K562 (cell line): ENCODE data around the gene GHRL. TPM values are rescaled to one million over a fixed set of nuclear protein-coding genes. Genes with fewer than 3 reads are reported as not detected.

Experiments
- CHD1 ChIP-seq: fragments of 200-600 bp; sonication (generic); IDR thresholded peaks from one replicate; pipeline ENCODE4 v1.6.1; 2012; ENCODE audit warnings: mild to moderate bottlenecking, moderate library complexity, low read length, inconsistent platforms
- ELF4 ChIP-seq: fragments of 450-650 bp; formaldehyde crosslinking; IDR thresholded peaks from 2 replicates; pipeline ENCODE4 v1.4.0; 2022; ENCODE audit warnings: missing genetic modification characterization
- ETV1 ChIP-seq: fragments of 450-650 bp; conservative IDR thresholded peaks from 2 replicates; pipeline ENCODE4 v1.6.1; 2016; ENCODE audit warnings: missing genetic modification characterization, control low read depth, low read depth, missing compliant biosample characterization
- GTF2F1 ChIP-seq: IDR thresholded peaks from 2 replicates; pipeline ENCODE4 v1.6.1; 2011; ENCODE audit warnings: low read depth, low read length, improper control_type of control experiment
- HMG20B ChIP-seq: fragments of 250-450 bp; sonication (Bioruptor Pico); IDR thresholded peaks from 2 replicates; pipeline ENCODE4 v1.5.0; 2021; ENCODE audit warnings: mild to moderate bottlenecking
- NBN ChIP-seq: fragments of 450-650 bp; IDR thresholded peaks from 2 replicates; pipeline ENCODE4 v1.6.1; 2016; ENCODE audit warnings: low read depth, mild to moderate bottlenecking
- NONO ChIP-seq, 2 experiments: fragments of 200-400 bp in 1 of 2; fragments of 450-650 bp in 1 of 2; formaldehyde crosslinking in 1 of 2; IDR thresholded peaks; 2 replicates each; pipeline ENCODE4 v1.6.1; 2017; ENCODE audit warnings: low read depth in 2 of 2, mild to moderate bottlenecking in 2 of 2, moderate library complexity in 2 of 2, low read length in 1 of 2
- OTX1 ChIP-seq: fragments of 450-650 bp; formaldehyde crosslinking; IDR thresholded peaks from 2 replicates; pipeline ENCODE4 v1.4.0; 2022; ENCODE audit warnings: mild to moderate bottlenecking
- PHF21A ChIP-seq: fragments of 450-650 bp; IDR thresholded peaks from 2 replicates; pipeline ENCODE4 v1.6.1; 2017; ENCODE audit warnings: low read depth, borderline replicate concordance
- POLR3G ChIP-seq: IDR thresholded peaks from 2 replicates; pipeline ENCODE4 v1.6.1; 2011; ENCODE audit not compliant: insufficient read length, insufficient replicate concordance; ENCODE audit errors: extremely low read depth
- SETDB1 ChIP-seq: IDR thresholded peaks from one replicate; pipeline ENCODE4 v1.6.1; 2012; ENCODE audit warnings: low read length, control low read depth, inconsistent platforms
- ZNF140 ChIP-seq: fragments of 250-450 bp; sonication (Bioruptor Pico); IDR thresholded peaks from 2 replicates; pipeline ENCODE4 v1.8.0; 2021; ENCODE audit warnings: moderate library complexity, mild to moderate bottlenecking, inconsistent platforms
- polyA plus RNA-seq, 8 experiments: library from polyadenylated mRNA; depleted of rRNA in 4 of 8; stranded (reverse) in 5 of 8; unstranded in 3 of 8; fragments of >200 nt; fragmentation: Nextera tagmentation in 2 of 8; fragmentation: Illumina TruSeq in 1 of 8; extraction: Ambion mirVana in 2 of 8; extraction: Trizol in 1 of 8; gene quantifications; 2 replicates each; pipeline versions ENCODE4 v1.2.1 to v1.2.3, GENCODE V29; 2011 to 2014; ENCODE audit warnings: inconsistent platforms in 1 of 8, missing spikeins in 1 of 8
- total RNA-seq, 7 experiments: library from RNA; depleted of rRNA in 6 of 7; stranded (reverse); fragments of >200 nt in 6 of 7; fragmentation: Illumina TruSeq in 2 of 7; extraction: Trizol in 2 of 7; gene quantifications; 2 replicates each; pipeline versions ENCODE4 v1.2.1 to v1.2.3, GENCODE V29; 2011 to 2021; ENCODE audit warnings: low replicate concordance in 1 of 7
- TF ChIP-seq, protein P1 (sequence below): fragments of 450-650 bp; IDR thresholded peaks from 2 replicates; pipeline ENCODE4 v1.6.1; 2017; ENCODE audit warnings: antibody characterized with exemption, mild to moderate bottlenecking
- TF ChIP-seq, protein P2 (sequence below): fragments of 250-450 bp; sonication (Bioruptor Pico); IDR thresholded peaks from 2 replicates; pipeline ENCODE4 v1.4.0; 2020; ENCODE audit warnings: mild to moderate bottlenecking, moderate library complexity
- TF ChIP-seq, protein P3 (sequence below): sonication (generic); formaldehyde crosslinking; IDR thresholded peaks from 2 replicates; pipeline ENCODE4 v1.8.0; 2022; ENCODE audit warnings: mild to moderate bottlenecking, missing genetic modification reagents, borderline replicate concordance
- TF ChIP-seq, protein P4 (sequence below): fragments of 450-650 bp; formaldehyde crosslinking; IDR thresholded peaks from 2 replicates; pipeline ENCODE4 v1.4.0; 2020; ENCODE audit warnings: mild to moderate bottlenecking, moderate library complexity

GHRL gene
- total and polyA plus RNA-seq, 9 of the 15 experiments (the other 6 are each of a cell fraction or from before 2014, with no cell fraction given) = 0.08 to 0.29 (median 0.15) TPM; not detected in 5

DNA sequence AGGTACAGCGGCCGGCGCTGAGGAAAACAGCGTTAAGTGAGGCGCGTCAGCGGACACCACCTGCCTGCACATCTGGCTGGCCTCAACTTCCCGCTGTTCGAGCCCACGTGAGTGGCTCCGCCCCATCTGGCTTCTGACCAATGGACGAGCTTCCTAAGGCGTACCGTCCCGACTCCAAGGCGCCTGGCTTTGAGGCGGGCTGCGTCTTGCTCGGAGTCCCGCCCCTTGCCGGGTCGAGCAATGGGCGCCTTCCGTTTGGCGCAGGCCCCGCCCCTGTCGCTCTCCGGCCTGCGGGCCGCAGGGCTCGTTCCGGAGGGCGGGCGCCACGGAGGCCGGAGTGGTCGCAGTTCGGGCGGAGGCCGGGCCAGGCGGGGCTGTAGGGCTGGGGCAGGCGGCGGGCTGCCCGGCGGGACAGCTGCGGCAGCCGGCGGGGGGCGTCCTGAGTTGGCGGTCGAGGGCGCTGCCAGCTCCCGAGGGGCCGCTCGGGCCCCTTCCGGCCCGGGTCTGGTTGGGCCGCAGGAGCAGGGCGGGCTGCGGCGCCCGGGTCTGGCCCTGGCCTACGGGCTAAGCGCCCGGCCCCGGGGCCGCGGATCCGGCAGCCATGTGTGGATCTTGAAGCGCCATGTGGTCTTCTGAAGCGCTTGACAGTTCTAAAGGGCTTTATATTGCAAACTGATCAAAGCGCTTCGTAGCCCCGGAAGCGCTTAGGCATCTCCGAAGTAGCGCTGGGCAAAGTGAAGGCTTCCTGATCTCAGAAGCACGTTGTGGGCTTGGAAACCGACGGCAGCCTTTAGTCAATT lies 44.4 kb downstream of the GHRL start, which contains the start of gene TATDN2 (continued):
- TF ChIP-seq, protein P1, sequence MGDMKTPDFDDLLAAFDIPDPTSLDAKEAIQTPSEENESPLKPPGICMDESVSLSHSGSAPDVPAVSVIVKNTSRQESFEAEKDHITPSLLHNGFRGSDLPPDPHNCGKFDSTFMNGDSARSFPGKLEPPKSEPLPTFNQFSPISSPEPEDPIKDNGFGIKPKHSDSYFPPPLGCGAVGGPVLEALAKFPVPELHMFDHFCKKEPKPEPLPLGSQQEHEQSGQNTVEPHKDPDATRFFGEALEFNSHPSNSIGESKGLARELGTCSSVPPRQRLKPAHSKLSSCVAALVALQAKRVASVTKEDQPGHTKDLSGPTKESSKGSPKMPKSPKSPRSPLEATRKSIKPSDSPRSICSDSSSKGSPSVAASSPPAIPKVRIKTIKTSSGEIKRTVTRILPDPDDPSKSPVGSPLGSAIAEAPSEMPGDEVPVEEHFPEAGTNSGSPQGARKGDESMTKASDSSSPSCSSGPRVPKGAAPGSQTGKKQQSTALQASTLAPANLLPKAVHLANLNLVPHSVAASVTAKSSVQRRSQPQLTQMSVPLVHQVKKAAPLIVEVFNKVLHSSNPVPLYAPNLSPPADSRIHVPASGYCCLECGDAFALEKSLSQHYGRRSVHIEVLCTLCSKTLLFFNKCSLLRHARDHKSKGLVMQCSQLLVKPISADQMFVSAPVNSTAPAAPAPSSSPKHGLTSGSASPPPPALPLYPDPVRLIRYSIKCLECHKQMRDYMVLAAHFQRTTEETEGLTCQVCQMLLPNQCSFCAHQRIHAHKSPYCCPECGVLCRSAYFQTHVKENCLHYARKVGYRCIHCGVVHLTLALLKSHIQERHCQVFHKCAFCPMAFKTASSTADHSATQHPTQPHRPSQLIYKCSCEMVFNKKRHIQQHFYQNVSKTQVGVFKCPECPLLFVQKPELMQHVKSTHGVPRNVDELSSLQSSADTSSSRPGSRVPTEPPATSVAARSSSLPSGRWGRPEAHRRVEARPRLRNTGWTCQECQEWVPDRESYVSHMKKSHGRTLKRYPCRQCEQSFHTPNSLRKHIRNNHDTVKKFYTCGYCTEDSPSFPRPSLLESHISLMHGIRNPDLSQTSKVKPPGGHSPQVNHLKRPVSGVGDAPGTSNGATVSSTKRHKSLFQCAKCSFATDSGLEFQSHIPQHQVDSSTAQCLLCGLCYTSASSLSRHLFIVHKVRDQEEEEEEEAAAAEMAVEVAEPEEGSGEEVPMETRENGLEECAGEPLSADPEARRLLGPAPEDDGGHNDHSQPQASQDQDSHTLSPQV = peak; percentile 78
- TF ChIP-seq NONO (IDR thresholded peaks at IDR 0.05; ENCODE audit: low read depth in 2 of 2, low read length in 1 of 2) (peak; percentile 83 to 92), PHF21A (no peak), SETDB1 (no peak), ELF4 (no peak), NBN (no peak), GTF2F1 (no peak), OTX1 (CRISPR knock-in tag) (no peak), HMG20B (no peak), ETV1 (0 out of 2 replicates have a peak, but pooled peaks have one; percentile 43), POLR3G (no peak), CHD1 (peak; percentile 40), ZNF140 (no peak)
- TF ChIP-seq, protein P2, sequence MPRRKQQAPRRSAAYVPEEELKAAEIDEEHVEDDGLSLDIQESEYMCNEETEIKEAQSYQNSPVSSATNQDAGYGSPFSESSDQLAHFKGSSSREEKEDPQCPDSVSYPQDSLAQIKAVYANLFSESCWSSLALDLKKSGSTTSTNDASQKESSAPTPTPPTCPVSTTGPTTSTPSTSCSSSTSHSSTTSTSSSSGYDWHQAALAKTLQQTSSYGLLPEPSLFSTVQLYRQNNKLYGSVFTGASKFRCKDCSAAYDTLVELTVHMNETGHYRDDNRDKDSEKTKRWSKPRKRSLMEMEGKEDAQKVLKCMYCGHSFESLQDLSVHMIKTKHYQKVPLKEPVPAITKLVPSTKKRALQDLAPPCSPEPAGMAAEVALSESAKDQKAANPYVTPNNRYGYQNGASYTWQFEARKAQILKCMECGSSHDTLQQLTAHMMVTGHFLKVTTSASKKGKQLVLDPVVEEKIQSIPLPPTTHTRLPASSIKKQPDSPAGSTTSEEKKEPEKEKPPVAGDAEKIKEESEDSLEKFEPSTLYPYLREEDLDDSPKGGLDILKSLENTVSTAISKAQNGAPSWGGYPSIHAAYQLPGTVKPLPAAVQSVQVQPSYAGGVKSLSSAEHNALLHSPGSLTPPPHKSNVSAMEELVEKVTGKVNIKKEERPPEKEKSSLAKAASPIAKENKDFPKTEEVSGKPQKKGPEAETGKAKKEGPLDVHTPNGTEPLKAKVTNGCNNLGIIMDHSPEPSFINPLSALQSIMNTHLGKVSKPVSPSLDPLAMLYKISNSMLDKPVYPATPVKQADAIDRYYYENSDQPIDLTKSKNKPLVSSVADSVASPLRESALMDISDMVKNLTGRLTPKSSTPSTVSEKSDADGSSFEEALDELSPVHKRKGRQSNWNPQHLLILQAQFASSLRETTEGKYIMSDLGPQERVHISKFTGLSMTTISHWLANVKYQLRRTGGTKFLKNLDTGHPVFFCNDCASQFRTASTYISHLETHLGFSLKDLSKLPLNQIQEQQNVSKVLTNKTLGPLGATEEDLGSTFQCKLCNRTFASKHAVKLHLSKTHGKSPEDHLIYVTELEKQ = no peak
- TF ChIP-seq, protein P3, sequence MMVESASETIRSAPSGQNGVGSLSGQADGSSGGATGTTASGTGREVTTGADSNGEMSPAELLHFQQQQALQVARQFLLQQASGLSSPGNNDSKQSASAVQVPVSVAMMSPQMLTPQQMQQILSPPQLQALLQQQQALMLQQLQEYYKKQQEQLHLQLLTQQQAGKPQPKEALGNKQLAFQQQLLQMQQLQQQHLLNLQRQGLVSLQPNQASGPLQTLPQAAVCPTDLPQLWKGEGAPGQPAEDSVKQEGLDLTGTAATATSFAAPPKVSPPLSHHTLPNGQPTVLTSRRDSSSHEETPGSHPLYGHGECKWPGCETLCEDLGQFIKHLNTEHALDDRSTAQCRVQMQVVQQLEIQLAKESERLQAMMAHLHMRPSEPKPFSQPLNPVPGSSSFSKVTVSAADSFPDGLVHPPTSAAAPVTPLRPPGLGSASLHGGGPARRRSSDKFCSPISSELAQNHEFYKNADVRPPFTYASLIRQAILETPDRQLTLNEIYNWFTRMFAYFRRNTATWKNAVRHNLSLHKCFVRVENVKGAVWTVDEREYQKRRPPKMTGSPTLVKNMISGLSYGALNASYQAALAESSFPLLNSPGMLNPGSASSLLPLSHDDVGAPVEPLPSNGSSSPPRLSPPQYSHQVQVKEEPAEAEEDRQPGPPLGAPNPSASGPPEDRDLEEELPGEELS (CRISPR knock-in tag) = no peak
- TF ChIP-seq, protein P4, sequence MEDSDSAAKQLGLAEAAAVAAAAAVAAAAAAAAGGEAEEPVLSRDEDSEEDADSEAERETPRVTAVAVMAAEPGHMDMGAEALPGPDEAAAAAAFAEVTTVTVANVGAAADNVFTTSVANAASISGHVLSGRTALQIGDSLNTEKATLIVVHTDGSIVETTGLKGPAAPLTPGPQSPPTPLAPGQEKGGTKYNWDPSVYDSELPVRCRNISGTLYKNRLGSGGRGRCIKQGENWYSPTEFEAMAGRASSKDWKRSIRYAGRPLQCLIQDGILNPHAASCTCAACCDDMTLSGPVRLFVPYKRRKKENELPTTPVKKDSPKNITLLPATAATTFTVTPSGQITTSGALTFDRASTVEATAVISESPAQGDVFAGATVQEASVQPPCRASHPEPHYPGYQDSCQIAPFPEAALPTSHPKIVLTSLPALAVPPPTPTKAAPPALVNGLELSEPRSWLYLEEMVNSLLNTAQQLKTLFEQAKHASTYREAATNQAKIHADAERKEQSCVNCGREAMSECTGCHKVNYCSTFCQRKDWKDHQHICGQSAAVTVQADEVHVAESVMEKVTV (CRISPR knock-in tag) = no peak
